Prostate gland (tissue), 2 donors: ENCODE data around the gene TOPBP1. TPM values are rescaled to one million over a fixed set of nuclear protein-coding genes. Genes with fewer than 3 reads are reported as not detected.

Experiments
- DNase-seq: peaks from one replicate; pipeline ENCODE4 v3.0.0-alpha.2; 2019; ENCODE audit warnings: low spot score
- H3K27ac ChIP-seq, 2 donors: fragments of 200-600 bp; sonication (generic); 2 replicates each; pipeline ENCODE4 v1.5.1; 2017 to 2019
- H3K27me3 ChIP-seq: fragments of 200-600 bp; sonication (generic); replicated peaks from 2 replicates; pipeline ENCODE4 v1.5.1; 2019; ENCODE audit not compliant: insufficient read depth
- H3K36me3 ChIP-seq, 2 donors: fragments of 200-600 bp; sonication (generic); 1 replicate in 1 of 2; 2 replicates in 1 of 2; pipeline versions ENCODE4 v1.5.1 to v1.8.1; 2017 to 2019
- H3K4me1 ChIP-seq: fragments of 200-600 bp; sonication (generic); replicated peaks from 2 replicates; pipeline ENCODE4 v1.5.1; 2019
- H3K4me3 ChIP-seq, 2 donors: fragments of 200-600 bp; sonication (generic); 2 replicates each; pipeline ENCODE4 v1.5.1; 2017 to 2019
- H3K9me3 ChIP-seq: fragments of 200-600 bp; sonication (generic); 2 replicates; pipeline ENCODE4 v1.5.1; 2017
- POLR2A ChIP-seq: fragments of 450-650 bp; IDR thresholded peaks from one replicate; pipeline ENCODE4 v1.6.1; 2016; ENCODE audit warnings: antibody characterized with exemption, mild to moderate bottlenecking
- POLR2AphosphoS5 ChIP-seq: sonication (generic); formaldehyde crosslinking; IDR thresholded peaks from one replicate; pipeline ENCODE4 v1.6.1; 2017; ENCODE audit warnings: antibody characterized with exemption
- WGBS: methylation state at CpG from one replicate; pipeline ENCODE4 v1.1.5; 2018; 5-methylcytosine and 5-hydroxymethylcytosine counted together
- intact Hi-C: fragments of 100-400 bp; cut with DNase I; formaldehyde crosslinking; loops from one replicate; pipeline ENCODE4 v1.14.2; 2022
- total RNA-seq, 2 donors: library from RNA; depleted of rRNA; stranded (reverse); fragments of >200 nt; gene quantifications; one replicate each; pipeline ENCODE4 v1.1.0, GENCODE V29; 2016
- TF ChIP-seq, protein P1 (sequence below), 4 experiments: fragments of 200-600 bp in 2 of 4; fragments of 450-650 bp in 2 of 4; sonication (generic) in 2 of 4; IDR thresholded peaks; 1 replicate in 3 of 4; 2 replicates in 1 of 4; pipeline ENCODE4 v1.5.1; 2016 to 2019; ENCODE audit warnings: antibody characterized with exemption in 4 of 4, mild to moderate bottlenecking in 2 of 4, moderate library complexity in 2 of 4

TOPBP1 gene
- total RNA-seq, 2 donors from 2014 or later: 15.6 to 25.3 TPM

DNA sequence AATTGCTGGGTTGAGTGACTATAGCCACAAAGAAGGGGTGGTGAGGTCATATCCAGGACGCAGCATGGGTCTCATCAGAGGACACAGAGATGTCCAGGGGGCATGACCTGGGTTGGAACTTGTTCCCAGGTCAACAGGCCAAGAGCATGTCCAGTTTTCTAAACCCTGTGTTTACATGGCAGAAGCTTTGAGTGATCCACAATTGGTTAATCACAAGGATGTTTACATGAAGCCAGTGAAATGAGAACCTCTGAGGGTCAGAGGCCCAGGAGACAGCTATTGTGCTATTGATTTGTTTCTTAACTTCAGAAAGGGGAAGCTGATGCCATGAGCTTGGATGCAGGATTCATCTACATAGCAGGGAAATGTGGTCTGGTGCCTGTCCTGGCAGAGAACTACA lies 42.2 kb upstream of the TOPBP1 start:
- H3K9me3 ChIP-seq: no peaks in the 10 kb centered on the region
- no peaks in the 10 kb centered on the region for H3K27me3 ChIP-seq
- 70% methylated on average over 1 of the region's 1 CpG for WGBS
- intact Hi-C loops: no loop called here
- H3K4me3 ChIP-seq: no peak overlapping the region
- DNase-seq: no peak
- TF ChIP-seq POLR2AphosphoS5: no peak
- TF ChIP-seq, protein P1, sequence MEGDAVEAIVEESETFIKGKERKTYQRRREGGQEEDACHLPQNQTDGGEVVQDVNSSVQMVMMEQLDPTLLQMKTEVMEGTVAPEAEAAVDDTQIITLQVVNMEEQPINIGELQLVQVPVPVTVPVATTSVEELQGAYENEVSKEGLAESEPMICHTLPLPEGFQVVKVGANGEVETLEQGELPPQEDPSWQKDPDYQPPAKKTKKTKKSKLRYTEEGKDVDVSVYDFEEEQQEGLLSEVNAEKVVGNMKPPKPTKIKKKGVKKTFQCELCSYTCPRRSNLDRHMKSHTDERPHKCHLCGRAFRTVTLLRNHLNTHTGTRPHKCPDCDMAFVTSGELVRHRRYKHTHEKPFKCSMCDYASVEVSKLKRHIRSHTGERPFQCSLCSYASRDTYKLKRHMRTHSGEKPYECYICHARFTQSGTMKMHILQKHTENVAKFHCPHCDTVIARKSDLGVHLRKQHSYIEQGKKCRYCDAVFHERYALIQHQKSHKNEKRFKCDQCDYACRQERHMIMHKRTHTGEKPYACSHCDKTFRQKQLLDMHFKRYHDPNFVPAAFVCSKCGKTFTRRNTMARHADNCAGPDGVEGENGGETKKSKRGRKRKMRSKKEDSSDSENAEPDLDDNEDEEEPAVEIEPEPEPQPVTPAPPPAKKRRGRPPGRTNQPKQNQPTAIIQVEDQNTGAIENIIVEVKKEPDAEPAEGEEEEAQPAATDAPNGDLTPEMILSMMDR (IDR thresholded peaks at IDR 0.05): no peak
- no peak for TF ChIP-seq POLR2A
- H3K4me1 ChIP-seq: no peaks in the 10 kb centered on the region
- no peak overlapping the region for H3K27ac ChIP-seq
- no peaks in the 10 kb centered on the region for H3K36me3 ChIP-seq

DNA sequence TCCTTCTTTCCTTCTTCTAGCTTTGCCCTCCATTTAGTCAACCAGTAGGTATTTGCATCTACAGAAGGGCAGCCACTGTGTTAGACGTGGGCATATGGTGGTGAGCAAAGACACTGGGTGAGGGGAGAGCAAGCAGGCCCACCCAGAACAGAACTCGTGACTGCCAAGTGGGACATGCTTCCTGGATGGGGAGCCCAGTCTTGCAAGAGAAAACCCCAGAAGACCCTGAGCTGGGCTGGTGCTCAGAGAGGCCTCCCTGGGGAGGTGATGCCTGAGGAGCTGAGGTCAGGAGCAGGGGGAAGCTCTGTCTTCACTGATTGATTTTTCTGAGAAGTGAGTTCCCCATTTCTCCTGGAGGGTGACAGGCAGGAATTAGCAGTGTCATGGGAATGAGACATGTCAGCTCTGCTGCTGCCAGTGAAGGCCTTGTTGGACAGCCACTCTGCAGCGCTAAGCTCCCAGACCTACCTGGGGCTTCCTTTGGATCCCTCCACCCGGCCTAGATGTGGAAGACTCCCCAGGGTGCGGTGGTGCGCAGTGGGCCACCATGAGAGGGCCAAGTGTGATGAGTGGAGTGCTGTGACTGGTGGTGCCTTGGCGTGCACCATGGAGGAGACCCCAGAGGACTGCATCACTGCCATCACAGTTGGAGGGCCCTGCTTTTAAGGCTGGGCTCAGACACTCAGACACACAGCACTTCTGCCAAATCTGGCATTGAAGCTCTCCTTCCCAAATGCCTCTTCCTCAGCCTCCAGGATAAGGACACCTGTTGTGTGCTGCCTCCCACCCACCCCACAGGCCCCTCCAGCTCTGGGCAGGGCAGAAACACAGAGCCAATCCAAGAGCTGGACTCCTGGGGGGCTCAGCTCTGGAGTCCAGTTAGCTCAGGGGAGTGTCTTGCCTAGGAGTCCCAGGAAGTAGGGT lies 40.0 kb upstream of the TOPBP1 start:
- WGBS: 86% methylated on average over 5 of the region's 7 CpGs
- no peak overlapping the region for H3K4me3 ChIP-seq
- no peak for DNase-seq
- no peaks in the 10 kb centered on the region for H3K4me1 ChIP-seq
- TF ChIP-seq, protein P1 (IDR thresholded peaks at IDR 0.05): no peak
- TF ChIP-seq POLR2A: no peak
- no peak for TF ChIP-seq POLR2AphosphoS5
- no peak overlapping the region for H3K27ac ChIP-seq
- no peaks in the 10 kb centered on the region for H3K9me3 ChIP-seq
- no peaks in the 10 kb centered on the region for H3K27me3 ChIP-seq
- intact Hi-C loops: no loop called here
- no peaks in the 10 kb centered on the region for H3K36me3 ChIP-seq

DNA sequence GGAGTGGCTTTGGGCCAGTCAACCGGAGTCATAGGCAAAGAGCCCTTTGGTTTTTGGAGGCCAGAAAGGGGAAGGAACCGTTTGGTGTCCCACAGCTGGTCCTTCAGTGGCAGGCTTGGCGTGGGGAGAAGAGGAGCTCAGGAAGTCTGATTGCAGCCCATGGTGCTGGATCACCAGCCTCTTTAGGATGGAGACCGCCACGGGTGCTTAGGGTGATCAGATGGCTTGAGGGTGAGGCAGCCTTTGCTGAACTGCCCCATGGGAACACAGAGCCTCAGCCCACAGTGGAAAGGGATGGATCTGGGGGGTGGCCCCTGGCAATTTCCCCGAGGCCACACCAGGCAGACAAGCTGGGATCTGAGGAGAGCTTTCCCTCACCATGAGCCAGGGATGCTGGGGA lies 38.6 kb upstream of the TOPBP1 start:
- H3K36me3 ChIP-seq: no peaks in the 10 kb centered on the region
- H3K27me3 ChIP-seq: no peaks in the 10 kb centered on the region
- 92% methylated on average over 6 of the region's 6 CpGs for WGBS
- H3K4me1 ChIP-seq: no peaks in the 10 kb centered on the region
- no peak overlapping the region for H3K27ac ChIP-seq
- no peak overlapping the region for H3K4me3 ChIP-seq
- intact Hi-C loops: no loop called here
- H3K9me3 ChIP-seq: no peaks in the 10 kb centered on the region
- DNase-seq: no peak
- TF ChIP-seq POLR2AphosphoS5 (no peak), POLR2A (no peak)
- TF ChIP-seq, protein P1 (IDR thresholded peaks at IDR 0.05): no peak

DNA sequence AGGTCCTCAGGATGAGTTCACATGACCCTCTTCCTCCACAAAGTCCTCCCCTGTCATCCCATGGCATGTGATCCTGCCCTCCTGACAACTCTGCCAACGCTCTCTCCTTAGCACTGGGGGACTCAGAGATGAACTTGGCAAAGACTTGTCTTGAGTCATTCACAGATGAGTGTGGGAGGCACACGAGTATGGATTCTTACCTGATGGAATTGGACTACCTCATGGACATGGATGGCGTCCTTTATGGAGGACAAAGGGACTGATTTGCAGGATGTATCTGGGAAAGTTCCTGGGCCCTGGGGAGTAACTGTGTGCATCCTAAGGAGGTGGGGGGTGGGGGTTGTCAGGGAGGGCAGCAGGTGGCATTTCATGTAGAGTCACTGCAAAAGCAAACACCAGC lies 38.2 kb upstream of the TOPBP1 start:
- H3K27ac ChIP-seq: no peak overlapping the region
- 97% methylated on average over 3 of the region's 3 CpGs for WGBS
- H3K27me3 ChIP-seq: no peaks in the 10 kb centered on the region
- H3K4me3 ChIP-seq: no peak overlapping the region
- no peaks in the 10 kb centered on the region for H3K9me3 ChIP-seq
- intact Hi-C loops: no loop called here
- DNase-seq: no peak
- H3K4me1 ChIP-seq: no peaks in the 10 kb centered on the region
- H3K36me3 ChIP-seq: no peaks in the 10 kb centered on the region
- TF ChIP-seq POLR2A (no peak), POLR2AphosphoS5 (no peak)
- TF ChIP-seq, protein P1 (IDR thresholded peaks at IDR 0.05): no peak

DNA sequence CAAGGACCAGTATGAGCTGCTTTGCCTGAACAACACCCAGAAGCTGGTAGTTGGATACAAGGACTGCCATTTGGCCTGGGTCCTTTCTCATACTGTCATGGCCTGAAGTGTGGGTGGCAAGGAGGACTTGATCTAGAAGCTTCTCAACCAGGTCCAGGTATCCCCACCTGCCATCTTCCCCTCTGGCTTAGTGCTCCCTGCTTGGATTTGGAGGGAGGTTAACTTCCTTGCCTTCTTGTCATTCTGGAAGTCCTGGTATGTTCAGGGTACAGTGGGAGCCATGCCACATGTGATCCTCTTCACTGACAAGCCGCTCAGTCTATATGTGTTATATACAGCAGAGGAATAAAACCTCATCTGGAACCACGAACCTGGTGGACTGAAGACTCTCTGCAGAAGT lies 37.7 kb upstream of the TOPBP1 start:
- no peak for TF ChIP-seq POLR2A
- TF ChIP-seq, protein P1 (IDR thresholded peaks at IDR 0.05): no peak
- TF ChIP-seq POLR2AphosphoS5: no peak
- no peak overlapping the region for H3K27ac ChIP-seq
- no peak for DNase-seq
- no peaks in the 10 kb centered on the region for H3K27me3 ChIP-seq
- H3K36me3 ChIP-seq: no peaks in the 10 kb centered on the region
- 79% methylated on average over 2 of the region's 2 CpGs for WGBS
- H3K4me3 ChIP-seq: no peak overlapping the region
- no peaks in the 10 kb centered on the region for H3K4me1 ChIP-seq
- H3K9me3 ChIP-seq: no peaks in the 10 kb centered on the region
- intact Hi-C loops: no loop called here
